ENCODE results near the gene LIPI. TPM values are rescaled to one million over a fixed set of nuclear protein-coding genes. Genes with fewer than 3 reads are reported as not detected.
"Not testable (repeated sequence)": the region's sequence is repeated elsewhere in the genome, so short reads cannot be mapped to it uniquely, and the experiment has no call there.

LIPI gene
- total RNA-seq, 1 experiment from 2014 or later = not detected

GRCh38 chr21:14073615-14074014, 137.1 kb downstream of the LIPI start:
- no peak for DNase-seq
- H3K27ac ChIP-seq = no peak overlapping the region

DNA sequence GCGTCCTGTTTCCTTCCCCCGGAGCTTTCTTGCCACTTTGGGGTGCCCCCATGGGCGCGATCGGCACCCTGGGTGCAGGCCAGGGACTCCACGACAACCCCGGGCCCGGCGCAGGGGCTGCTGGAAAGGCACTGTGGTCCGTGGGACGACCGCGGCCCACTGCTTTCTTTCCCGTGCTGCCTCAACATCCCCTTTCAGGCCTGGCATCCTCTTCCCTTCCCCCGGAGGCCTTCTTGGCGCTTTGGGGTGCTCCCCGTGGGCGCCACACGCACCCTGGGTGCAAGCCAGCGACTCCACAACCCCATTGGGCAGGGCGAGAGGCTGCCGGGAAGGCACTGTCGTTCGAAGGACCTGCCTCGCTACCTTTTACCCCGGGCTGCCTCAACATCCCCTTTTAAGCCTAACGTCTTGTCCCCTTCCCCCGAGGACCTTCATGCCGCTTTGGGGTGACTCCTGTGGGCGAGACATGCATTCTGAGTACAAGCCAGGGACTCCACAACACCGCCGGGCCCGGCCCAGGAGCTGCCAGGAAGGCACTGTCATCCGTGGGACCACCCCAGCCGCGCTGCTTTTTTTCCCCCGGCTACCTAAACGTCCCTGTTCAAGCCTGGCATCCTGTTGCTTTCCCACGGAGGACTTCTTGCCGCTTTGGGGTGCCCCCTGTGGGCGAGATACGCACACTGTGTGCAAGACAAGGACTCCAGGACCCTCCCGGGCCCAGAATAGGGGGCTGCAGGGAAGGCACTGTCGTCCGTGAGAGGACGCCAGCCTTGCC, 137.8 kb downstream of the LIPI start:
- peaks cover 24% of the 10 kb centered on the region for H3K36me3 ChIP-seq
- no peaks in the 10 kb centered on the region for H3K4me1 ChIP-seq
- no peak overlapping the region for H3K27ac ChIP-seq
- no peak overlapping the region for H3K4me3 ChIP-seq
- DNase-seq = no peak
- H3K9me3 ChIP-seq (replicated peaks) = no peaks in the 10 kb centered on the region; the same call in 1 of the 2 replicates
- H3K27me3 ChIP-seq = no peaks in the 10 kb centered on the region

More at GRCh38 chr21:14073615-14074014, 137.1 kb downstream of the LIPI start:
- H3K4me3 ChIP-seq = no peak overlapping the region
- no peaks in the 10 kb centered on the region for H3K4me1 ChIP-seq
- peaks cover 24% of the 10 kb centered on the region for H3K36me3 ChIP-seq
- H3K27me3 ChIP-seq = no peaks in the 10 kb centered on the region
- H3K9me3 ChIP-seq (replicated peaks) = no peaks in the 10 kb centered on the region; the same call in 1 of the 2 replicates

GRCh38 chr21:14071902-14072734, 138.6 kb downstream of the LIPI start:
- no peaks in the 10 kb centered on the region for H3K4me1 ChIP-seq
- DNase-seq = no peak
- H3K4me3 ChIP-seq = no peak overlapping the region
- no peaks in the 10 kb centered on the region; the same call in 1 of the 2 replicates for H3K9me3 ChIP-seq (replicated peaks)
- H3K27ac ChIP-seq = no peak overlapping the region
- H3K36me3 ChIP-seq = peaks cover 24% of the 10 kb centered on the region
- no peaks in the 10 kb centered on the region for H3K27me3 ChIP-seq

- no peak for DNase-seq
- H3K9me3 ChIP-seq (replicated peaks) = no peaks in the 10 kb centered on the region; the same call in 1 of the 2 replicates
- H3K27ac ChIP-seq = no peak overlapping the region
- H3K4me1 ChIP-seq = no peaks in the 10 kb centered on the region
- peaks cover 24% of the 10 kb centered on the region for H3K36me3 ChIP-seq
- H3K27me3 ChIP-seq = no peaks in the 10 kb centered on the region
- H3K4me3 ChIP-seq = no peak overlapping the region
Observed at GRCh38 chr21:14070968-14071367, 139.8 kb downstream of the LIPI start.

DNA sequence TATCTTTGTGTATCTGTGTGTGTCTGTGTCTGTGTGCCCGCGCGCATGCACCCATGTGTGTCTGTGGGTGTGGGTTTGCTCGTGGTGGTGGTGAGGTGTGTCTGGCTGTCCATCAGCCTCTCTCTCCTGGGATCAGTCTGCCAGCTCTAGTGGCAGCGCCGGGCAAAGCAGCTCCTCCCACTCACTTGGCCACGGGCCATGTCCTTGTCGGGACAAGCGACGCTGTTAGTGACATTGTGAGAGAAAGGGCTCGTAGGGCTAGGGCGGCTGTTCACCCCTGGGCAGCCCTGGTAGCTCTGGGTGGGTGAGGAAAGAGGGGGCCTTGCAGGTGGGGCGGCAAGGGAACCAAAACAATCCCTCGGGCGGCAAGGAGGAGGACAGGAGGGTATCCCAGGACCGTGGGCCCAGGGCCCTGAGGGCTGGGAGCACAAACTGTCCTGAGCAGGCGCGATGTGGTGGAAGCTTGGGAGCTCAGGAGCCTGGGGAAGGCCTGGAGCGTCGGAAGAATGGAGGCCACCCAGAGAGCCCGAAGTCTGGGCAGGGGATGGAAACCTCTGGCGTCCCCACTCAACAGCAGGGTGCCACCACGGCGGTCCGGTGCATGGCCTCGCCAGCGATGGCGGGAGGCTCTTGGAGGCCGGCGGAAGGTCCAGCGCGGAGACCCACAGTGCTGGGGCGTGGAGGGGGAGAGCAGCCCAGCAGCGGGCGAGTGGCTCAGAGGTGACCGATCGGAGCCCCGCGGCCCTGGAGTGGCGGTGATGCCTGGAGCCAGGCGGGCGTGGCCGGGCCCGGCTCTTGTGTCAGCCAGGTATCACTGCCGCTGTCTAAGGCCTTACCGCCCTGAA, 140.5 kb downstream of the LIPI start:
- Histone ChIP-seq H3K4me3 (no peak overlapping the region), H3K36me3 (peaks cover 21% of the 10 kb centered on the region), H3K27me3 (no peaks in the 10 kb centered on the region), H3K9me3 (replicated peaks) (no peaks in the 10 kb centered on the region; the same call in 1 of the 2 replicates), H3K27ac (no peak overlapping the region), H3K4me1 (no peaks in the 10 kb centered on the region)
- DNase-seq = no peak

GRCh38 chr21:14064296-14064645, 146.5 kb downstream of the LIPI start:
- no peaks in the 10 kb centered on the region for H3K4me1 ChIP-seq
- no peaks in the 10 kb centered on the region for H3K36me3 ChIP-seq
- no peaks in the 10 kb centered on the region for H3K9me3 ChIP-seq (replicated peaks)
- no peak for DNase-seq
- no peaks in the 10 kb centered on the region for H3K27me3 ChIP-seq
- H3K27ac ChIP-seq = no peak overlapping the region
- H3K4me3 ChIP-seq = no peak overlapping the region

DNA sequence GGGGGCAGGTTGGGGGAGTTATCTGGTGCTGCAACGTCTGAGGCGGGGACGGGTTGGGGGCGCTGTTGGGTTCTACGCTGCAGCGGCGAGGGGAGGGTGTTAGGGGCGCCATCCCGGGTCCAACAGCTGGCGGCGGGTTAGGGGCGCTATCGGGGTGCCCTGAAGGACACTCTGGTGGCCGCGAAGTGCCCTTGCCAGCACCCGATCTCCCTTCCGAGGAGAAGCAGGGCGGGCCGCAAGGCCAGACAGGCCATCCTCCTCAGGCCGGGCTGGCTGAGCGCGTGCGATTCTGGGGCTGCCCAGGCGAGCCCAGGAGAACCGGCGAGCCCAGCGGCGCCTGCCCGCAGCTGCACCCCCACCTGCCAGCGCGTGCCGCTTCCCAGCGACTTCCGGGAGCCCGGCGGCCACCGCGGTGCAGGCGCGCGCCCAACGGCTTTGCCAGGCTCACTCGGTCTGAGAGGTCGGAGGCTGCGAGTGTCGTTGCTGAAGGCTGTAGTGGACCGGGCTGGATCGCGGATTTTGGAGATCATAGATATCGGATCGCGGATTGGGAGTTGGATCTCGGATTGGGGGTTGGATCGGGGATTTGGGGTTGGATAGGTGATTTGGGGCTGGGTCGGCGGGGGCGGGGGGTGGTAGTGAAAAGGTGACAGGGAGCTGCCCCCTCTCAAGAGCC, 147.0 kb downstream of the LIPI start:
- H3K27me3 ChIP-seq; H3K4me1 ChIP-seq; H3K4me3 ChIP-seq; H3K9me3 ChIP-seq (replicated peaks); DNase-seq; H3K27ac ChIP-seq; H3K36me3 ChIP-seq: not testable (repeated sequence)

DNA sequence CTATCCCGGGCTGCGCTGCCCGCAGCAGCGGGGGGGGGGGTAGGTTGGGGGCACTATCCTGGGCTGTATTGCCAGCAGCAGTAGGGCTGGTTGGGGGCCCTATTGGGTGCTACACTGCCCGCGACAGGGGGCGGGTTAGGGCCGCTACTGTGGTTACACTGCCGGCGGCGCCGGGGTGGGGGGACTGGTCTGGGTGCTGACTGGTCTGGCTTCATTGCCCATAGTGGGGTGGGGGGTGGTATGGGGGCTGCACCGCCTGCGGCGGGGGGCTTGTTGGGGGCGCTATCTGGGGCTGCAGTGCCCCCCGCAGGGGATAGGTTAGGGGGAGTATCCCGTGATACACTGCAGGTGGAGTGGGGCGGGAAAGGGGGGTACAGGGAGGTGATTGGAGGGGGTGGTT, 148.1 kb downstream of the LIPI start:
- H3K36me3 ChIP-seq; H3K9me3 ChIP-seq (replicated peaks); H3K27ac ChIP-seq; H3K4me3 ChIP-seq; H3K4me1 ChIP-seq; H3K27me3 ChIP-seq; DNase-seq: not testable (repeated sequence)

GRCh38 chr21:14061820-14062219, 148.9 kb downstream of the LIPI start:
- H3K36me3 ChIP-seq; H3K4me3 ChIP-seq; H3K9me3 ChIP-seq (replicated peaks); DNase-seq; H3K27ac ChIP-seq; H3K27me3 ChIP-seq; H3K4me1 ChIP-seq: not testable (repeated sequence)

DNA sequence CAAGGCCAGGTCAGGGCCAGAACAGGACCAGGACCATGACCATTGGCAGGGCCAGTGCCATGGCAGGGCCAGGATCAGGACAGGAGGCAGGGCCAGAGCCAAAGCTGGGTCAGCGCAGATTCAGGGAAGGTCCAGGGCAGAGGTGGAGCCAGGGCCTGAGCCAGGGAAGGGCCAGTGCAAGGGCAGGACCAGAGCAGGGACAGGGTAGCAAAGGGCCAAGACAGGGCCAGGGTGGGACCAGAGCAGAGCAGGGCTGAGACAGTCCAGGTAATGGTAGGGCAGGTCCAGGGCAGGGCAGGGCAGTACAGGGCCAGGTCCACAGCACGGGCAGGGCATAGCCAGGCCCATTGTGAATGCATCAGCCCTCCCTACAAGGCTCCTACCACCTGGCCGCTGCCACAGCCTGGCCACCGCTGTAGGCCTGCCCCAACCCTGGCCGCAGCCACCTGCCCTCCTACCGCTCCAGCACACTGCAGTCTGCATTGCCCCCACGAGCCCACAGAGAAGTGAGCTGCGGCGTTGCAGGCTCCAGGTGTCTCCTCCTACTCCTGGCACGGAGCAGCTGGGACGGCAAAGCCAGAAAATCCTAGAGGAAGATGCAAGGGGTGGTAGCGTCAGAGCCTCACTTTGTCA, 151.6 kb downstream of the LIPI start:
- not testable (repeated sequence) for DNase-seq; H3K27ac ChIP-seq; H3K4me1 ChIP-seq; H3K9me3 ChIP-seq (replicated peaks); H3K27me3 ChIP-seq; H3K4me3 ChIP-seq; H3K36me3 ChIP-seq

Other genes starting within 250 kb of the LIPI start
- not detected in 2 replicates for gene RBM11, start 5.2 kb upstream of the LIPI start, total RNA-seq (2014; rRNA removed; shearing (Covaris generic))
- gene HSPA13, start 172.2 kb upstream of the LIPI start, total RNA-seq (2014; rRNA removed; shearing (Covaris generic)) = 91.1 and 92.1 TPM in 2 replicates